DND-41 (cell line): ENCODE data around the gene CHN2.

Experiments
- ATAC-seq: fragments of 200-7000 bp; cut with Tn5 transposase; 3 replicates; pipeline ENCODE4 v1.9.1; 2021; ENCODE audit warnings: low read depth; ENCODE audit not compliant: insufficient read depth
- DNase-seq: peaks from one replicate; pipeline ENCODE4 v3.0.0-alpha.2; 2020
- H2AFZ ChIP-seq: 2 replicates; pipeline ENCODE4 v1.6.0; 2012; ENCODE audit warnings: low read depth, low read length
- H3K27ac ChIP-seq: 2 replicates; pipeline ENCODE4 v1.5.1; 2012; ENCODE audit warnings: low read length, inconsistent platforms
- H3K27me3 ChIP-seq: fragments of 200-600 bp; sonication (generic); 2 replicates; pipeline ENCODE4 v1.6.0; 2012; ENCODE audit warnings: low read length, mild to moderate bottlenecking, inconsistent platforms; ENCODE audit not compliant: insufficient read depth, poor library complexity
- H3K36me3 ChIP-seq: 2 replicates; pipeline ENCODE4 v1.5.1; 2012; ENCODE audit warnings: low read length, inconsistent platforms; ENCODE audit not compliant: insufficient read depth
- H3K4me1 ChIP-seq: 2 replicates; pipeline ENCODE4 v1.5.1; 2012; ENCODE audit warnings: mild to moderate bottlenecking, low read length; ENCODE audit not compliant: insufficient read depth
- H3K4me2 ChIP-seq: 2 replicates; pipeline ENCODE4 v1.6.0; 2012; ENCODE audit warnings: mild to moderate bottlenecking, moderate library complexity, low read length, inconsistent platforms; ENCODE audit not compliant: insufficient read depth
- H3K4me3 ChIP-seq, 2 experiments: fragments of 200-600 bp in 1 of 2; shearing (Covaris generic) in 1 of 2; 2 replicates each; pipeline ENCODE4 v1.5.1; 2012 to 2016; ENCODE audit warnings: inconsistent platforms in 2 of 2, low read length in 2 of 2, mild to moderate bottlenecking in 2 of 2, low read depth in 1 of 2, moderate library complexity in 1 of 2
- H3K79me2 ChIP-seq: 2 replicates; pipeline ENCODE4 v1.6.0; 2012; ENCODE audit warnings: low read length, inconsistent platforms; ENCODE audit not compliant: insufficient read depth
- H3K9ac ChIP-seq: 2 replicates; pipeline ENCODE4 v1.6.0; 2012; ENCODE audit warnings: low read depth, mild to moderate bottlenecking, inconsistent platforms, low read length, moderate library complexity
- H3K9me3 ChIP-seq: 2 replicates; pipeline ENCODE4 v1.5.1; 2012; ENCODE audit warnings: low read length, moderate library complexity, mild to moderate bottlenecking, inconsistent platforms; ENCODE audit not compliant: insufficient read depth, severe bottlenecking
- H4K20me1 ChIP-seq: 2 replicates; pipeline ENCODE4 v1.6.0; 2012; ENCODE audit warnings: low read length; ENCODE audit not compliant: insufficient read depth
- CTCF ChIP-seq: IDR thresholded peaks from 2 replicates; pipeline ENCODE4 v1.5.1; 2012; ENCODE audit warnings: borderline replicate concordance, low read length, moderate library complexity, mild to moderate bottlenecking; ENCODE audit not compliant: poor library complexity, severe bottlenecking; ENCODE audit errors: extremely low read depth
- EZH2 ChIP-seq: IDR thresholded peaks from 3 replicates; pipeline ENCODE4 v1.6.1; 2012; ENCODE audit warnings: borderline replicate concordance, low read depth, mild to moderate bottlenecking, moderate library complexity, low read length, inconsistent platforms; ENCODE audit not compliant: severe bottlenecking

Gene CHN2

DNA sequence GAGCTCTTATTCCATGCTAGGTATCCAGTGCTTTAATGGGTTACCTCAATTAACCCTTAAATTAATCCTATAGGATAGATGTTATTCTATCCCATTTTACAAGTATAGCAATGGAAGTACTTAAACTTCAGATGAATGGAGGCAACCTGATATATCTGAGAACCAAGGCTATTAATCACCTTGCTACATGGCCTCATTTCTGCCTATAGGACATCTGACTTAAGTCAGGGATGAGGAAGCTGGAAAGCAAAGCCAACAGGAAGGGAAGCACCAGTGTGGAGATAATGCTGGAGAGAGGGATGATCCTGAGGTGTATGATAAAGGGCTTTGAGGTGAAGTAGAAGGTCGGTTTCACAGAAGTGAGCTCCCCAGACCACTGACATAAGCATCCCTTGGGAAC, 132.3 kb downstream of the CHN2 start:
- Histone ChIP-seq H3K36me3 (no peaks in the 10 kb centered on the region), H3K79me2 (no peaks in the 10 kb centered on the region), H3K4me1 (no peaks in the 10 kb centered on the region), H3K9ac (no peak overlapping the region), H3K27ac (no peak overlapping the region), H3K4me3 (no peak overlapping the region), H3K4me2 (no peak overlapping the region), H3K9me3 (no peaks in the 10 kb centered on the region), H4K20me1 (no peaks in the 10 kb centered on the region), H2AFZ (no peak overlapping the region), H3K27me3 (no peaks in the 10 kb centered on the region)
- no peak for DNase-seq
- TF ChIP-seq EZH2 (no peak), CTCF (no peak)
- no peak for ATAC-seq

DNA sequence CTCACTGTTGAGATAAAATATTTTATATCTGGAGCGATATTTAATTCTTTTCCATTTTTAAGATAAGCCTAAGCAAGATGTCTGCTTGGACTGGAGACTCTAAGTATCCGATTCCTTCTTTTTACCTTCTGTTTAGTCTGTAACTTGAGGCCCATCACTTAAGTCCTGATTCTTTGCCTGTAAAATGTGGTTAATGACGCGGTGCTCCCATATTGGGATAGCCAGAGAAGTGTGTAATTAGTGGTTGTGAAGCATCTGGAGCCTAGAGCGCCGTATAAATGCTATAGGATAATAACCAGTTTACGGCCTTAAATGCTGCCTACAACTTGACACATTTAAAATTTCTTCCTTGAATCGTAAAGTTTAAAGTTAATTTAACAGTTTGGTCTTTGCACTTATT, 132.9 kb downstream of the CHN2 start:
- H3K27me3 ChIP-seq, result no peaks in the 10 kb centered on the region
- H3K4me3 ChIP-seq, result no peak overlapping the region
- H3K4me2 ChIP-seq, result no peak overlapping the region
- no peak for ATAC-seq
- H3K27ac ChIP-seq, result no peak overlapping the region
- H3K36me3 ChIP-seq, result no peaks in the 10 kb centered on the region
- H3K9me3 ChIP-seq, result no peaks in the 10 kb centered on the region
- no peak overlapping the region for H2AFZ ChIP-seq
- TF ChIP-seq CTCF, result no peak
- no peak for TF ChIP-seq EZH2
- no peak for DNase-seq
- no peaks in the 10 kb centered on the region for H3K4me1 ChIP-seq
- H4K20me1 ChIP-seq, result no peaks in the 10 kb centered on the region
- no peaks in the 10 kb centered on the region for H3K79me2 ChIP-seq
- no peak overlapping the region for H3K9ac ChIP-seq

DNA sequence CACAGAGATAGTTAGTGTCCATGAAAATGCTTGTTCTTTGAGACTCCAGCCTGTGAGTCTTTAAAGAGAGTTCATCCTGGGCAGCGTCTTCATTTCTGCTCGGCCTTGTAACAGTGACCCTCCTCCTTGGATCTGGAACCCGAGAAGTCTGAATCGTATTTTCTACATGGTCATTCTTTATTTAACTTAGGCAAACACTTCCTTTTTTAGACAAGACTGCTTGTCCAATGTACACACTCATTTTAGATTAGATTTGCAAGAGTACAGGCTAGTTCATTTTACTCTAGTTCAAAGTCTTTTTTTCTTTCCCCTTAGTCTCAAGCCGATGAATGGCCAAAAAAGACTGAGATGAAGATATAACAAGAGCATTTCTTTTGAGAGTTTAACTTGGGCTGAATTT, 133.5 kb downstream of the CHN2 start:
- H3K27ac ChIP-seq, result no peak overlapping the region
- no peak for DNase-seq

More for the DNA sequence above, 133.5 kb downstream of the CHN2 start:
- no peak overlapping the region for H3K4me2 ChIP-seq
- no peaks in the 10 kb centered on the region for H3K4me1 ChIP-seq
- TF ChIP-seq CTCF, result no peak
- no peak for TF ChIP-seq EZH2
- no peaks in the 10 kb centered on the region for H3K36me3 ChIP-seq
- H4K20me1 ChIP-seq, result no peaks in the 10 kb centered on the region
- no peaks in the 10 kb centered on the region for H3K79me2 ChIP-seq
- no peaks in the 10 kb centered on the region for H3K27me3 ChIP-seq
- no peak overlapping the region for H3K9ac ChIP-seq
- H3K9me3 ChIP-seq, result no peaks in the 10 kb centered on the region
- no peak overlapping the region for H2AFZ ChIP-seq
- no peak overlapping the region for H3K4me3 ChIP-seq
- ATAC-seq, result no peak
